ENCODE results near the gene MDM2. TPM values are rescaled to one million over a fixed set of nuclear protein-coding genes. Genes with fewer than 3 reads are reported as not detected.

MDM2 gene
- total and polyA plus RNA-seq, 9 of the 15 experiments (the other 6 are each of a cell fraction or from before 2014, with no cell fraction given): 13.6 to 100 (median 49.0) TPM

- TF ChIP-seq TFAP4 (CRISPR knock-in tag; IDR thresholded peaks at IDR 0.05; ENCODE audit: borderline replicate concordance): no peak
- no peak for TF ChIP-seq NR4A1 (CRISPR knock-in tag; IDR thresholded peaks at IDR 0.05)
- no peak for TF ChIP-seq NR4A1 (tag; IDR thresholded peaks at IDR 0.05)
Observed at GRCh38 chr12:68785823-68786222, 22.2 kb upstream of the MDM2 start (continued).

GRCh38 chr12:68786929-68787328 lies 21.0 kb upstream of the MDM2 start:
- no peak overlapping the region for H3K4me3 ChIP-seq
- H3K4me1 ChIP-seq (replicated peaks in 1 of 2; ENCODE audit: control insufficient read depth in 2 of 2, insufficient read depth in 2 of 2, low read length in 2 of 2): peaks cover 4% of the 10 kb centered on the region in 2 experiments; a peak in 4 of 5 replicates
- H2AFZ ChIP-seq (ENCODE audit: low read depth, low read length): peak overlapping the region; percentile 80
- H3K9me3 ChIP-seq (replicated peaks; ENCODE audit: control insufficient read depth, insufficient read depth, low read depth, low read length): no peaks in the 10 kb centered on the region
- DNase-seq (ENCODE audit: extremely low read depth in 1 of 4, low spot score in 3 of 4): peak in 2 of 4 experiments; percentile 32 to 40
- TF ChIP-seq RAD21 (CRISPR knock-in tag; conservative IDR thresholded peaks at IDR 0.05 in 1 of 2, IDR thresholded peaks at IDR 0.05 in 1 of 2): peak in 1 of 2 experiments; percentile 46; a peak in 3 of 4 replicates
- no peak for TF ChIP-seq SETDB1 (IDR thresholded peaks at IDR 0.05; ENCODE audit: low read length)
- TF ChIP-seq GTF2E2 (tag; IDR thresholded peaks at IDR 0.05): 0 out of 2 replicates have a peak, but pooled peaks have one; percentile 13
- TF ChIP-seq CTCF (IDR thresholded peaks at IDR 0.05 in 2 of 3, conservative IDR thresholded peaks at IDR 0.05 in 1 of 3; ENCODE audit: insufficient read depth in 2 of 3, low read depth in 1 of 3, low read length in 3 of 3): peak in 2 of 3 experiments; percentile 20 to 46; a peak in 3 of 6 replicates
- peak; percentile 79 for TF ChIP-seq MEF2A (IDR thresholded peaks at IDR 0.05; ENCODE audit: control insufficient read depth, low read depth, low read length)
- BruUV-seq (replicated peaks): no TSS peak
- H4K20me1 ChIP-seq (replicated peaks; ENCODE audit: control insufficient read depth, insufficient read depth, low read length): no peaks in the 10 kb centered on the region
- no peak overlapping the region for H3K4me2 ChIP-seq (ENCODE audit: insufficient read depth, low read length)
- POLR2A ChIA-PET: interaction anchor here (0.9 to 2.1 kb wide), 3 partner anchors 13 to 41 kb away, joined by 3 to 6 read pairs (median 4); partner anchors contain the start of genes MDM2 and SLC35E3
- in situ Hi-C loops (cut with MboI) (no loop called here), intact Hi-C loops (cut with micrococcal nuclease) (no loop called here)
- no peaks in the 10 kb centered on the region for H3K79me2 ChIP-seq (ENCODE audit: control insufficient read depth, insufficient read depth, low read length)
- H3K27me3 ChIP-seq (ENCODE audit: control insufficient read depth in 2 of 2, insufficient read depth in 2 of 2, low read length in 2 of 2): no peaks in the 10 kb centered on the region
- H3K27ac ChIP-seq (ENCODE audit: extremely low read depth, low read depth, low read length): peak overlapping the region; percentile 20; the same call in 1 of the 3 replicates
- FAIRE-seq: no peak
- no peaks in the 10 kb centered on the region for H3K36me3 ChIP-seq (ENCODE audit: control insufficient read depth, insufficient read depth, low read length)
- WGBS (ENCODE audit: insufficient coverage, low coverage, missing lambda C conversion rate): 18% methylated on average over 2 of the region's 2 CpGs
- ATAC-seq: peak; percentile 80
- no peak overlapping the region for H3K9ac ChIP-seq (ENCODE audit: insufficient read depth in 1 of 2, low read depth in 2 of 2, low read length in 2 of 2)
- no peaks in the 10 kb centered on the region for H3K9me1 ChIP-seq (ENCODE audit: control insufficient read depth, insufficient read depth, low read length)
- CTCF ChIA-PET (ENCODE audit: low intra/inter-chr PET ratio): interaction anchor here (0.7 kb wide), 1 partner anchor 368 kb away, joined by 4 read pairs; no protein-coding TSS in a partner anchor

All from K562 (cell line).